MM.1S (cell line): ENCODE data around the gene GFER.

Experiments used
- EZH2 ChIP-seq: fragments of 300-600 bp; sonication (generic); optimal IDR thresholded peaks from 2 replicates; pipeline ENCODE3; 2017; ENCODE audit warnings: low read depth, mild to moderate bottlenecking, antibody characterized with exemption, low read length, mixed read lengths
- TF ChIP-seq, protein P1 (sequence below): fragments of 300-600 bp; sonication (generic); IDR thresholded peaks from 2 replicates; pipeline ENCODE4 v1.5.1; 2016; ENCODE audit warnings: antibody characterized with exemption, low read length, mixed read lengths

- TF ChIP-seq, protein P1, sequence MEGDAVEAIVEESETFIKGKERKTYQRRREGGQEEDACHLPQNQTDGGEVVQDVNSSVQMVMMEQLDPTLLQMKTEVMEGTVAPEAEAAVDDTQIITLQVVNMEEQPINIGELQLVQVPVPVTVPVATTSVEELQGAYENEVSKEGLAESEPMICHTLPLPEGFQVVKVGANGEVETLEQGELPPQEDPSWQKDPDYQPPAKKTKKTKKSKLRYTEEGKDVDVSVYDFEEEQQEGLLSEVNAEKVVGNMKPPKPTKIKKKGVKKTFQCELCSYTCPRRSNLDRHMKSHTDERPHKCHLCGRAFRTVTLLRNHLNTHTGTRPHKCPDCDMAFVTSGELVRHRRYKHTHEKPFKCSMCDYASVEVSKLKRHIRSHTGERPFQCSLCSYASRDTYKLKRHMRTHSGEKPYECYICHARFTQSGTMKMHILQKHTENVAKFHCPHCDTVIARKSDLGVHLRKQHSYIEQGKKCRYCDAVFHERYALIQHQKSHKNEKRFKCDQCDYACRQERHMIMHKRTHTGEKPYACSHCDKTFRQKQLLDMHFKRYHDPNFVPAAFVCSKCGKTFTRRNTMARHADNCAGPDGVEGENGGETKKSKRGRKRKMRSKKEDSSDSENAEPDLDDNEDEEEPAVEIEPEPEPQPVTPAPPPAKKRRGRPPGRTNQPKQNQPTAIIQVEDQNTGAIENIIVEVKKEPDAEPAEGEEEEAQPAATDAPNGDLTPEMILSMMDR = no peak
- no peak for TF ChIP-seq EZH2
These were observed 17.7 kb downstream of the GFER start for GRCh38 chr16:2001456-2002355.
